HL-60 (cell line): ENCODE data around the gene MOB3B.

Experiments
- CTCF ChIP-seq: IDR thresholded peaks from one replicate; pipeline ENCODE4 v1.5.1; 2011; ENCODE audit warnings: low read length, control low read depth, inconsistent platforms; ENCODE audit not compliant: insufficient read depth
- POLR2AphosphoS5 ChIP-seq: IDR thresholded peaks from 2 replicates; pipeline ENCODE4 v1.6.1; 2012; ENCODE audit warnings: low read depth
- REST ChIP-seq: IDR thresholded peaks from 2 replicates; pipeline ENCODE4 v1.6.1; 2012; ENCODE audit warnings: low read depth; ENCODE audit not compliant: insufficient replicate concordance

- no peak for TF ChIP-seq CTCF
- no peak for TF ChIP-seq REST
- no peak for TF ChIP-seq POLR2AphosphoS5
These were observed 17.8 kb downstream of the MOB3B start for GRCh38 chr9:27511771-27512170.
